HFFc6 (cell line): ENCODE results near the gene C12orf56. TPM values are rescaled to one million over a fixed set of nuclear protein-coding genes. Genes with fewer than 3 reads are reported as not detected.
A peak's percentile ranks its signal among the peaks of the same experiment; 100 is the strongest.
"Not testable (repeated sequence)": the region's sequence is repeated elsewhere in the genome, so short reads cannot be mapped to it uniquely, and the experiment has no call there.

Source experiments
- DNase-seq: peaks from one replicate; pipeline ENCODE4 v3.0.0-alpha.2; 2018
- H3K27ac Mint-ChIP-seq: 2 replicates; pipeline ENCODE4 v1.8.0; 2020; ENCODE audit warnings: mild to moderate bottlenecking, mixed read lengths
- H3K27me3 Mint-ChIP-seq: 2 replicates; pipeline ENCODE4 v1.8.0; 2021; ENCODE audit warnings: mild to moderate bottlenecking, moderate library complexity, mixed read lengths; ENCODE audit not compliant: insufficient read depth
- H3K36me3 Mint-ChIP-seq: 2 replicates; pipeline ENCODE4 v1.8.0; 2021; ENCODE audit warnings: low read depth, mixed read lengths
- H3K4me1 Mint-ChIP-seq: 2 replicates; pipeline ENCODE4 v1.8.0; 2020; ENCODE audit warnings: low read depth, mixed read lengths
- H3K4me3 Mint-ChIP-seq: 2 replicates; pipeline ENCODE4 v1.8.0; 2020; ENCODE audit warnings: mild to moderate bottlenecking, moderate library complexity, mixed read lengths
- H3K9me3 Mint-ChIP-seq: 2 replicates; pipeline ENCODE4 v1.8.0; 2020; ENCODE audit warnings: mild to moderate bottlenecking, mixed read lengths
- CTCF ChIP-seq: fragments of 200-600 bp; sonication (generic); IDR thresholded peaks from 2 replicates; pipeline ENCODE4 v1.5.0; 2021; ENCODE audit warnings: antibody characterized with exemption, mild to moderate bottlenecking
- total RNA-seq, 6 experiments: library from RNA; stranded (reverse); fragmentation: NEBNext Ultra II Directional; extraction: Animal tissue kit (Norgen Biotek cat#: 25700); gene quantifications; 2 replicates in 1 of 6; 3 replicates in 5 of 6; pipeline ENCODE4 v1.2.3, GENCODE V29; 2021

Gene C12orf56
- total RNA-seq, 6 experiments from 2014 or later, result not detected

- peak; percentile 12 for DNase-seq
- H3K4me1 Mint-ChIP-seq, result peaks cover 28% of the 10 kb centered on the region
- no peak for TF ChIP-seq CTCF
- peaks cover 14% of the 10 kb centered on the region for H3K9me3 Mint-ChIP-seq
- peak overlapping the region; percentile 38 for H3K27ac Mint-ChIP-seq
- peaks cover 11% of the 10 kb centered on the region for H3K36me3 Mint-ChIP-seq
- H3K4me3 Mint-ChIP-seq, result peak overlapping the region; percentile 19; the same call in 1 of the 2 replicates
- peaks cover 2% of the 10 kb centered on the region; the same call in 1 of the 2 replicates for H3K27me3 Mint-ChIP-seq
These were observed 5.1 kb downstream of the C12orf56 start for GRCh38 chr12:64385468-64385867.

GRCh38 chr12:64385019-64385418 is 5.5 kb downstream of the C12orf56 start:
- no peak for TF ChIP-seq CTCF
- H3K27me3 Mint-ChIP-seq, result peaks cover 2% of the 10 kb centered on the region; the same call in 1 of the 2 replicates
- H3K27ac Mint-ChIP-seq, result no peak overlapping the region
- peaks cover 28% of the 10 kb centered on the region for H3K4me1 Mint-ChIP-seq
- no peak overlapping the region for H3K4me3 Mint-ChIP-seq
- no peak for DNase-seq
- peaks cover 19% of the 10 kb centered on the region for H3K9me3 Mint-ChIP-seq
- H3K36me3 Mint-ChIP-seq, result peaks cover 16% of the 10 kb centered on the region

- Mint-ChIP-seq H3K36me3 (peaks cover 16% of the 10 kb centered on the region), H3K4me3 (no peak overlapping the region), H3K9me3 (peaks cover 19% of the 10 kb centered on the region), H3K27me3 (peaks cover 2% of the 10 kb centered on the region; the same call in 1 of the 2 replicates), H3K27ac (no peak overlapping the region), H3K4me1 (peaks cover 28% of the 10 kb centered on the region)
- TF ChIP-seq CTCF, result no peak
- no peak for DNase-seq
These were observed 6.9 kb downstream of the C12orf56 start for GRCh38 chr12:64383675-64384074.

- TF ChIP-seq CTCF, result no peak
- H3K27ac Mint-ChIP-seq, result no peak overlapping the region
- peaks cover 1% of the 10 kb centered on the region for H3K27me3 Mint-ChIP-seq
- DNase-seq, result no peak
- H3K4me1 Mint-ChIP-seq, result no peaks in the 10 kb centered on the region
- no peak overlapping the region for H3K4me3 Mint-ChIP-seq
- H3K9me3 Mint-ChIP-seq, result no peaks in the 10 kb centered on the region
- no peaks in the 10 kb centered on the region for H3K36me3 Mint-ChIP-seq
These were observed 27.7 kb downstream of the C12orf56 start for GRCh38 chr12:64362721-64363305.

- H3K4me1 Mint-ChIP-seq, H3K9me3 Mint-ChIP-seq, H3K4me3 Mint-ChIP-seq, H3K36me3 Mint-ChIP-seq, H3K27me3 Mint-ChIP-seq, DNase-seq, H3K27ac Mint-ChIP-seq: not testable (repeated sequence)
These were observed 29.4 kb downstream of the C12orf56 start for GRCh38 chr12:64361173-64361572.

GRCh38 chr12:64356209-64356608 is 34.3 kb downstream of the C12orf56 start:
- not testable (repeated sequence) for DNase-seq, H3K27ac Mint-ChIP-seq

More at GRCh38 chr12:64356209-64356608, 34.3 kb downstream of the C12orf56 start:
- H3K4me1 Mint-ChIP-seq, H3K36me3 Mint-ChIP-seq, H3K27me3 Mint-ChIP-seq, H3K9me3 Mint-ChIP-seq, H3K4me3 Mint-ChIP-seq: not testable (repeated sequence)
